GM23338 (cell line): ENCODE measurements around the gene SLC45A1. TPM values are rescaled to one million over a fixed set of nuclear protein-coding genes. Genes with fewer than 3 reads are reported as not detected.

Experiments
- ATAC-seq: fragments of 200-7000 bp; cut with Tn5 transposase; 3 replicates; pipeline ENCODE4 v1.9.1; 2020
- DNase-seq: peaks from one replicate; pipeline ENCODE4 v3.0.0-alpha.2; 2015; ENCODE audit warnings: low spot score
- H2AFZ ChIP-seq: fragments of 200-600 bp; sonication (generic); 2 replicates; pipeline ENCODE4 v1.8.0; 2016; ENCODE audit warnings: antibody characterized with exemption, mild to moderate bottlenecking, moderate library complexity
- H3F3A ChIP-seq: fragments of 200-600 bp; sonication (generic); replicated peaks from 2 replicates; pipeline ENCODE4 v1.8.0; 2017; ENCODE audit warnings: antibody characterized with exemption, mixed run types, low read depth
- H3K27ac ChIP-seq: fragments of 200-600 bp; sonication (generic); 2 replicates; pipeline ENCODE4 v1.6.1; 2016; ENCODE audit warnings: low read depth
- H3K27me3 ChIP-seq: fragments of 200-600 bp; sonication (generic); 2 replicates; pipeline ENCODE4 v1.8.0; 2016; ENCODE audit warnings: mild to moderate bottlenecking, mixed run types, moderate library complexity; ENCODE audit not compliant: insufficient read depth
- H3K36me3 ChIP-seq: fragments of 200-600 bp; sonication (generic); 2 replicates; pipeline ENCODE4 v1.8.0; 2016; ENCODE audit warnings: mild to moderate bottlenecking; ENCODE audit not compliant: insufficient read depth
- H3K4me1 ChIP-seq: fragments of 200-600 bp; sonication (generic); 2 replicates; pipeline ENCODE4 v1.8.0; 2016; ENCODE audit warnings: mild to moderate bottlenecking, moderate library complexity; ENCODE audit not compliant: insufficient read depth
- H3K4me2 ChIP-seq: fragments of 200-600 bp; sonication (generic); 2 replicates; pipeline ENCODE4 v1.7.1; 2017; ENCODE audit warnings: mixed run types
- H3K4me3 ChIP-seq: fragments of 200-600 bp; sonication (generic); 2 replicates; pipeline ENCODE4 v1.6.1; 2016; ENCODE audit warnings: mixed run types
- H3K79me2 ChIP-seq: fragments of 200-600 bp; sonication (generic); replicated peaks from 2 replicates; pipeline ENCODE4 v1.8.0; 2017; ENCODE audit warnings: mild to moderate bottlenecking; ENCODE audit not compliant: insufficient read depth
- H3K9me2 ChIP-seq: fragments of 200-600 bp; sonication (generic); 2 replicates; pipeline ENCODE4 v1.8.0; 2017; ENCODE audit not compliant: insufficient read depth
- H4K20me1 ChIP-seq: fragments of 200-600 bp; sonication (generic); replicated peaks from 2 replicates; pipeline ENCODE4 v1.8.0; 2017; ENCODE audit warnings: mild to moderate bottlenecking; ENCODE audit not compliant: insufficient read depth
- H3K27ac Mint-ChIP-seq: 2 replicates; pipeline ENCODE4 v1.8.0; 2020; ENCODE audit warnings: inconsistent platforms, mild to moderate bottlenecking, moderate library complexity, mixed read lengths
- H3K27me3 Mint-ChIP-seq: 3 replicates; pipeline ENCODE4 v1.8.0; 2022; ENCODE audit warnings: low read depth, mild to moderate bottlenecking, moderate library complexity, mixed read lengths, inconsistent platforms; ENCODE audit not compliant: insufficient read depth, poor library complexity
- H3K36me3 Mint-ChIP-seq: 3 replicates; pipeline ENCODE4 v1.8.0; 2021; ENCODE audit warnings: low read depth, mild to moderate bottlenecking, inconsistent platforms, moderate library complexity, mixed read lengths
- H3K4me1 Mint-ChIP-seq: 3 replicates; pipeline ENCODE4 v1.8.0; 2020; ENCODE audit warnings: mild to moderate bottlenecking, inconsistent platforms, mixed read lengths
- H3K4me3 Mint-ChIP-seq: 3 replicates; pipeline ENCODE4 v1.8.0; 2021; ENCODE audit warnings: moderate library complexity, mild to moderate bottlenecking, inconsistent platforms, mixed read lengths
- H3K9me3 Mint-ChIP-seq: 3 replicates; pipeline ENCODE4 v1.8.0; 2020; ENCODE audit warnings: moderate library complexity, mild to moderate bottlenecking, inconsistent platforms, mixed read lengths
- CREB1 ChIP-seq: fragments of 250-450 bp; sonication (Bioruptor Pico); IDR thresholded peaks from 2 replicates; pipeline ENCODE4 v1.5.0; 2020; ENCODE audit warnings: low read depth, mild to moderate bottlenecking, moderate library complexity
- EZH2 ChIP-seq: fragments of 200-600 bp; sonication (generic); IDR thresholded peaks from one replicate; pipeline ENCODE4 v1.8.0; 2017; ENCODE audit warnings: antibody characterized with exemption, mild to moderate bottlenecking, low read depth; ENCODE audit not compliant: unreplicated experiment
- EZH2phosphoT487 ChIP-seq: fragments of 200-600 bp; sonication (generic); IDR thresholded peaks from one replicate; pipeline ENCODE4 v1.8.1; 2018; ENCODE audit warnings: antibody characterized with exemption; ENCODE audit not compliant: unreplicated experiment
- JUNB ChIP-seq: IDR thresholded peaks from one replicate; pipeline ENCODE4 v1.6.1; 2016; ENCODE audit warnings: antibody characterized with exemption; ENCODE audit not compliant: unreplicated experiment
- NANOG ChIP-seq: IDR thresholded peaks from 2 replicates; pipeline ENCODE4 v1.6.1; 2016; ENCODE audit warnings: antibody characterized with exemption, borderline replicate concordance
- POLR2AphosphoS5 ChIP-seq: IDR thresholded peaks from 2 replicates; pipeline ENCODE4 v1.6.1; 2016; ENCODE audit warnings: antibody characterized with exemption, low read depth
- STAT1 ChIP-seq: IDR thresholded peaks from one replicate; pipeline ENCODE4 v1.6.1; 2016; ENCODE audit warnings: antibody characterized with exemption; ENCODE audit not compliant: unreplicated experiment
- ZNF114 ChIP-seq: fragments of 250-450 bp; sonication (Bioruptor Pico); IDR thresholded peaks from 2 replicates; pipeline ENCODE4 v1.5.0; 2020; ENCODE audit warnings: mild to moderate bottlenecking, moderate library complexity
- ZNF331 ChIP-seq: fragments of 250-450 bp; sonication (Bioruptor Pico); IDR thresholded peaks from 2 replicates; pipeline ENCODE4 v1.5.0; 2020; ENCODE audit warnings: low read depth, mild to moderate bottlenecking, moderate library complexity
- polyA plus RNA-seq: library from polyadenylated mRNA; unstranded; fragments of >200 nt; fragmentation: Nextera tagmentation; extraction: Ambion mirVana; gene quantifications from 2 replicates; pipeline ENCODE4 v1.2.1, GENCODE V29; 2016
- total RNA-seq: library from RNA; depleted of rRNA; stranded (reverse); fragments of >200 nt; shearing (Covaris generic); gene quantifications from 2 replicates; pipeline ENCODE4 v1.2.3, GENCODE V29; 2014
- TF ChIP-seq, protein P1 (sequence below): IDR thresholded peaks from one replicate; pipeline ENCODE4 v1.6.1; 2018; ENCODE audit warnings: antibody characterized with exemption; ENCODE audit not compliant: unreplicated experiment
- TF ChIP-seq, protein P2 (sequence below), 2 experiments: fragments of 200-600 bp in 1 of 2; sonication (generic) in 1 of 2; conservative IDR thresholded peaks; 2 replicates each; pipeline versions ENCODE4 v1.5.1 to v1.6.1; 2016 to 2017; ENCODE audit warnings: antibody characterized with exemption in 2 of 2, low read depth in 2 of 2, mild to moderate bottlenecking in 2 of 2, moderate library complexity in 1 of 2
- TF ChIP-seq, protein P3 (sequence below): IDR thresholded peaks from 2 replicates; pipeline ENCODE4 v1.6.1; 2016; ENCODE audit warnings: antibody characterized with exemption
- TF ChIP-seq, protein P4 (sequence below): fragments of 250-450 bp; sonication (Bioruptor Pico); IDR thresholded peaks from 2 replicates; pipeline ENCODE4 v1.5.0; 2020; ENCODE audit warnings: mild to moderate bottlenecking, moderate library complexity

SLC45A1 gene
- total and polyA plus RNA-seq, 2 experiments from 2014 or later, result 1.3 to 2.3 TPM

DNA sequence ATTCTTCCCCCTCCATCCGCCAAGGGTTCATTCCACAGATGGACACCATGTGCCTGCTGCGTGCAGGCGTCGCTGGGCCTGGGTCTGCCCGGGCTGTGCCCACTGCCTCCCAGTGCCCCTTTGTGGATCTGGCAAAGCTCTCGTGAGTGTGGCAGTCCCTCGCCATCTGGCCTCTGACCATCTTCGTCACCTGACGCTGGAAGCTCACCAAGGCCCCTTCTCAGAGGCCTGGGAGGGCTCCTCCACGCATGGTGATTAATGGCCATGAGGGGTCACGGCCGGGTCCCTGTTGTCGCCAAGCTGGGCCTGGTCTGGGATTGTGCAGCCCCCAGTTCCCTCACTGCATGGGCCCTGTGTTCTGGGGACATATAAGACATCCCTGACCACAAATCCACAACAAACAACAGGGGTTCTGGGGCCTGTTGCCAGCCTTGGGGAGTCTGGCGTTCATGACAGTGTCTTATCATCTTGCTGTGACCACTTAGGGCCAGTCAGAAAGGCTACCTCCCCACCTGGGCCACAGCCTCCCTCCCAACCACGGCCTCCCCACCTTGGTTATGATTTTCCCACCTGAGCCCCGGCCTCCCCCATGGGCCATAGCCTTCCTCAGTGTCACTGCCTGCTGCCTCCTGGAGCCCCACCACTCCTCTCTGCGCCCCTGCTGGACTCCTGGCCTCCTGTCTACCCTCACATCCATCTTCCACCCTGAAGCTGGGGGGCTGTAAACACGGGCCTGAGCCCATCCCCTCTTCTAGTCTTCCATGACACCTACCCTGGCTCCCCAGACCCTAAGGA is 27.9 kb downstream of the SLC45A1 start:
- Histone ChIP-seq H3K79me2 (no peaks in the 10 kb centered on the region), H3K9me2 (no peaks in the 10 kb centered on the region; the same call in 1 of the 2 replicates), H4K20me1 (no peaks in the 10 kb centered on the region; the same call in 1 of the 2 replicates), H3F3A (no peaks in the 10 kb centered on the region), H2AFZ (no peak overlapping the region), H3K4me3 (no peak overlapping the region), H3K4me2 (no peak overlapping the region), H3K36me3 (no peaks in the 10 kb centered on the region), H3K27me3 (no peaks in the 10 kb centered on the region), H3K4me1 (no peaks in the 10 kb centered on the region), H3K27ac (no peak overlapping the region)
- Mint-ChIP-seq H3K27ac (no peak overlapping the region), H3K4me3 (no peak overlapping the region), H3K4me1 (peaks cover 17% of the 10 kb centered on the region; the same call in 2 of the 3 replicates), H3K9me3 (peaks cover 2% of the 10 kb centered on the region; the same call in 2 of the 3 replicates), H3K27me3 (peaks cover 21% of the 10 kb centered on the region), H3K36me3 (no peaks in the 10 kb centered on the region)
- TF ChIP-seq JUNB, result no peak
- no peak for TF ChIP-seq CREB1 (CRISPR knock-in tag)
- TF ChIP-seq NANOG, result no peak
- TF ChIP-seq, protein P1, sequence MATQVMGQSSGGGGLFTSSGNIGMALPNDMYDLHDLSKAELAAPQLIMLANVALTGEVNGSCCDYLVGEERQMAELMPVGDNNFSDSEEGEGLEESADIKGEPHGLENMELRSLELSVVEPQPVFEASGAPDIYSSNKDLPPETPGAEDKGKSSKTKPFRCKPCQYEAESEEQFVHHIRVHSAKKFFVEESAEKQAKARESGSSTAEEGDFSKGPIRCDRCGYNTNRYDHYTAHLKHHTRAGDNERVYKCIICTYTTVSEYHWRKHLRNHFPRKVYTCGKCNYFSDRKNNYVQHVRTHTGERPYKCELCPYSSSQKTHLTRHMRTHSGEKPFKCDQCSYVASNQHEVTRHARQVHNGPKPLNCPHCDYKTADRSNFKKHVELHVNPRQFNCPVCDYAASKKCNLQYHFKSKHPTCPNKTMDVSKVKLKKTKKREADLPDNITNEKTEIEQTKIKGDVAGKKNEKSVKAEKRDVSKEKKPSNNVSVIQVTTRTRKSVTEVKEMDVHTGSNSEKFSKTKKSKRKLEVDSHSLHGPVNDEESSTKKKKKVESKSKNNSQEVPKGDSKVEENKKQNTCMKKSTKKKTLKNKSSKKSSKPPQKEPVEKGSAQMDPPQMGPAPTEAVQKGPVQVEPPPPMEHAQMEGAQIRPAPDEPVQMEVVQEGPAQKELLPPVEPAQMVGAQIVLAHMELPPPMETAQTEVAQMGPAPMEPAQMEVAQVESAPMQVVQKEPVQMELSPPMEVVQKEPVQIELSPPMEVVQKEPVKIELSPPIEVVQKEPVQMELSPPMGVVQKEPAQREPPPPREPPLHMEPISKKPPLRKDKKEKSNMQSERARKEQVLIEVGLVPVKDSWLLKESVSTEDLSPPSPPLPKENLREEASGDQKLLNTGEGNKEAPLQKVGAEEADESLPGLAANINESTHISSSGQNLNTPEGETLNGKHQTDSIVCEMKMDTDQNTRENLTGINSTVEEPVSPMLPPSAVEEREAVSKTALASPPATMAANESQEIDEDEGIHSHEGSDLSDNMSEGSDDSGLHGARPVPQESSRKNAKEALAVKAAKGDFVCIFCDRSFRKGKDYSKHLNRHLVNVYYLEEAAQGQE, result no peak
- TF ChIP-seq STAT1, result no peak
- TF ChIP-seq POLR2AphosphoS5, result no peak
- no peak for TF ChIP-seq ZNF331
- TF ChIP-seq EZH2phosphoT487, result no peak
- TF ChIP-seq, protein P2, sequence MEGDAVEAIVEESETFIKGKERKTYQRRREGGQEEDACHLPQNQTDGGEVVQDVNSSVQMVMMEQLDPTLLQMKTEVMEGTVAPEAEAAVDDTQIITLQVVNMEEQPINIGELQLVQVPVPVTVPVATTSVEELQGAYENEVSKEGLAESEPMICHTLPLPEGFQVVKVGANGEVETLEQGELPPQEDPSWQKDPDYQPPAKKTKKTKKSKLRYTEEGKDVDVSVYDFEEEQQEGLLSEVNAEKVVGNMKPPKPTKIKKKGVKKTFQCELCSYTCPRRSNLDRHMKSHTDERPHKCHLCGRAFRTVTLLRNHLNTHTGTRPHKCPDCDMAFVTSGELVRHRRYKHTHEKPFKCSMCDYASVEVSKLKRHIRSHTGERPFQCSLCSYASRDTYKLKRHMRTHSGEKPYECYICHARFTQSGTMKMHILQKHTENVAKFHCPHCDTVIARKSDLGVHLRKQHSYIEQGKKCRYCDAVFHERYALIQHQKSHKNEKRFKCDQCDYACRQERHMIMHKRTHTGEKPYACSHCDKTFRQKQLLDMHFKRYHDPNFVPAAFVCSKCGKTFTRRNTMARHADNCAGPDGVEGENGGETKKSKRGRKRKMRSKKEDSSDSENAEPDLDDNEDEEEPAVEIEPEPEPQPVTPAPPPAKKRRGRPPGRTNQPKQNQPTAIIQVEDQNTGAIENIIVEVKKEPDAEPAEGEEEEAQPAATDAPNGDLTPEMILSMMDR (conservative IDR thresholded peaks at IDR 0.05; ENCODE audit: low read depth in 2 of 2), result no peak
- TF ChIP-seq EZH2, result no peak
- TF ChIP-seq, protein P3, sequence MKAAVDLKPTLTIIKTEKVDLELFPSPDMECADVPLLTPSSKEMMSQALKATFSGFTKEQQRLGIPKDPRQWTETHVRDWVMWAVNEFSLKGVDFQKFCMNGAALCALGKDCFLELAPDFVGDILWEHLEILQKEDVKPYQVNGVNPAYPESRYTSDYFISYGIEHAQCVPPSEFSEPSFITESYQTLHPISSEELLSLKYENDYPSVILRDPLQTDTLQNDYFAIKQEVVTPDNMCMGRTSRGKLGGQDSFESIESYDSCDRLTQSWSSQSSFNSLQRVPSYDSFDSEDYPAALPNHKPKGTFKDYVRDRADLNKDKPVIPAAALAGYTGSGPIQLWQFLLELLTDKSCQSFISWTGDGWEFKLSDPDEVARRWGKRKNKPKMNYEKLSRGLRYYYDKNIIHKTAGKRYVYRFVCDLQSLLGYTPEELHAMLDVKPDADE, result no peak
- TF ChIP-seq ZNF114 (CRISPR knock-in tag), result no peak
- TF ChIP-seq, protein P4, sequence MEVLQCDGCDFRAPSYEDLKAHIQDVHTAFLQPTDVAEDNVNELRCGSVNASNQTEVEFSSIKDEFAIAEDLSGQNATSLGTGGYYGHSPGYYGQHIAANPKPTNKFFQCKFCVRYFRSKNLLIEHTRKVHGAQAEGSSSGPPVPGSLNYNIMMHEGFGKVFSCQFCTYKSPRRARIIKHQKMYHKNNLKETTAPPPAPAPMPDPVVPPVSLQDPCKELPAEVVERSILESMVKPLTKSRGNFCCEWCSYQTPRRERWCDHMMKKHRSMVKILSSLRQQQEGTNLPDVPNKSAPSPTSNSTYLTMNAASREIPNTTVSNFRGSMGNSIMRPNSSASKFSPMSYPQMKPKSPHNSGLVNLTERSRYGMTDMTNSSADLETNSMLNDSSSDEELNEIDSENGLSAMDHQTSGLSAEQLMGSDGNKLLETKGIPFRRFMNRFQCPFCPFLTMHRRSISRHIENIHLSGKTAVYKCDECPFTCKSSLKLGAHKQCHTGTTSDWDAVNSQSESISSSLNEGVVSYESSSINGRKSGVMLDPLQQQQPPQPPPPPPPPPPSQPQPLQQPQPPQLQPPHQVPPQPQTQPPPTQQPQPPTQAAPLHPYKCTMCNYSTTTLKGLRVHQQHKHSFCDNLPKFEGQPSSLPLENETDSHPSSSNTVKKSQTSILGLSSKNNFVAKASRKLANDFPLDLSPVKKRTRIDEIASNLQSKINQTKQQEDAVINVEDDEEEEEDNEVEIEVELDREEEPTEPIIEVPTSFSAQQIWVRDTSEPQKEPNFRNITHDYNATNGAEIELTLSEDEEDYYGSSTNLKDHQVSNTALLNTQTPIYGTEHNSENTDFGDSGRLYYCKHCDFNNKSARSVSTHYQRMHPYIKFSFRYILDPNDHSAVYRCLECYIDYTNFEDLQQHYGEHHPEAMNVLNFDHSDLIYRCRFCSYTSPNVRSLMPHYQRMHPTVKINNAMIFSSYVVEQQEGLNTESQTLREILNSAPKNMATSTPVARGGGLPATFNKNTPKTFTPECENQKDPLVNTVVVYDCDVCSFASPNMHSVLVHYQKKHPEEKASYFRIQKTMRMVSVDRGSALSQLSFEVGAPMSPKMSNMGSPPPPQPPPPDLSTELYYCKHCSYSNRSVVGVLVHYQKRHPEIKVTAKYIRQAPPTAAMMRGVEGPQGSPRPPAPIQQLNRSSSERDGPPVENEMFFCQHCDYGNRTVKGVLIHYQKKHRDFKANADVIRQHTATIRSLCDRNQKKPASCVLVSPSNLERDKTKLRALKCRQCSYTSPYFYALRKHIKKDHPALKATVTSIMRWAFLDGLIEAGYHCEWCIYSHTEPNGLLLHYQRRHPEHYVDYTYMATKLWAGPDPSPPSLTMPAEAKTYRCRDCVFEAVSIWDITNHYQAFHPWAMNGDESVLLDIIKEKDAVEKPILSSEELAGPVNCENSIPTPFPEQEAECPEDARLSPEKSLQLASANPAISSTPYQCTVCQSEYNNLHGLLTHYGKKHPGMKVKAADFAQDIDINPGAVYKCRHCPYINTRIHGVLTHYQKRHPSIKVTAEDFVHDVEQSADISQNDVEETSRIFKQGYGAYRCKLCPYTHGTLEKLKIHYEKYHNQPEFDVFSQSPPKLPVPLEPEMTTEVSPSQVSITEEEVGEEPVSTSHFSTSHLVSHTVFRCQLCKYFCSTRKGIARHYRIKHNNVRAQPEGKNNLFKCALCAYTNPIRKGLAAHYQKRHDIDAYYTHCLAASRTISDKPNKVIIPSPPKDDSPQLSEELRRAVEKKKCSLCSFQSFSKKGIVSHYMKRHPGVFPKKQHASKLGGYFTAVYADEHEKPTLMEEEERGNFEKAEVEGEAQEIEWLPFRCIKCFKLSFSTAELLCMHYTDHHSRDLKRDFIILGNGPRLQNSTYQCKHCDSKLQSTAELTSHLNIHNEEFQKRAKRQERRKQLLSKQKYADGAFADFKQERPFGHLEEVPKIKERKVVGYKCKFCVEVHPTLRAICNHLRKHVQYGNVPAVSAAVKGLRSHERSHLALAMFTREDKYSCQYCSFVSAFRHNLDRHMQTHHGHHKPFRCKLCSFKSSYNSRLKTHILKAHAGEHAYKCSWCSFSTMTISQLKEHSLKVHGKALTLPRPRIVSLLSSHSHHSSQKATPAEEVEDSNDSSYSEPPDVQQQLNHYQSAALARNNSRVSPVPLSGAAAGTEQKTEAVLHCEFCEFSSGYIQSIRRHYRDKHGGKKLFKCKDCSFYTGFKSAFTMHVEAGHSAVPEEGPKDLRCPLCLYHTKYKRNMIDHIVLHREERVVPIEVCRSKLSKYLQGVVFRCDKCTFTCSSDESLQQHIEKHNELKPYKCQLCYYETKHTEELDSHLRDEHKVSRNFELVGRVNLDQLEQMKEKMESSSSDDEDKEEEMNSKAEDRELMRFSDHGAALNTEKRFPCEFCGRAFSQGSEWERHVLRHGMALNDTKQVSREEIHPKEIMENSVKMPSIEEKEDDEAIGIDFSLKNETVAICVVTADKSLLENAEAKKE, result no peak
- ATAC-seq (no peak), DNase-seq (no peak)
